H1 (cell line): Measurements from ENCODE around the gene ZNF695.

Experiments used
- EGR1 ChIP-seq: IDR thresholded peaks from 2 replicates; pipeline ENCODE4 v1.6.1; 2011; ENCODE audit warnings: low read depth, low read length, borderline replicate concordance
- EZH2 ChIP-seq: fragments of 200-600 bp; sonication (generic); IDR thresholded peaks from 2 replicates; pipeline ENCODE4 v1.7.1; 2012; ENCODE audit warnings: low read depth, mild to moderate bottlenecking, moderate library complexity, low read length, inconsistent platforms; ENCODE audit not compliant: severe bottlenecking
- PHF8 ChIP-seq: fragments of 200-600 bp; sonication (generic); conservative IDR thresholded peaks from 2 replicates; pipeline ENCODE4 v1.7.1; 2012; ENCODE audit warnings: low read depth, mild to moderate bottlenecking, inconsistent platforms, low read length, moderate library complexity
- POLR2A ChIP-seq, 2 experiments: IDR thresholded peaks; 1 replicate in 1 of 2; 2 replicates in 1 of 2; pipeline ENCODE4 v1.6.1; 2011; ENCODE audit warnings: low read depth in 2 of 2, low read length in 2 of 2, mild to moderate bottlenecking in 2 of 2; ENCODE audit errors: control extremely low read depth in 1 of 2
- POLR2AphosphoS5 ChIP-seq: IDR thresholded peaks from 2 replicates; pipeline ENCODE4 v1.6.1; 2011; ENCODE audit warnings: low read depth, low read length
- TF ChIP-seq, protein P1 (sequence below), 3 experiments: IDR thresholded peaks; 1 replicate in 2 of 3; 2 replicates in 1 of 3; pipeline versions ENCODE4 v1.5.1 to v1.6.1; 2011; ENCODE audit warnings: low read length in 3 of 3, mild to moderate bottlenecking in 3 of 3, inconsistent platforms in 2 of 3, low read depth in 1 of 3, moderate library complexity in 1 of 3; ENCODE audit not compliant: insufficient read depth in 1 of 3; ENCODE audit errors: control extremely low read depth in 1 of 3

DNA sequence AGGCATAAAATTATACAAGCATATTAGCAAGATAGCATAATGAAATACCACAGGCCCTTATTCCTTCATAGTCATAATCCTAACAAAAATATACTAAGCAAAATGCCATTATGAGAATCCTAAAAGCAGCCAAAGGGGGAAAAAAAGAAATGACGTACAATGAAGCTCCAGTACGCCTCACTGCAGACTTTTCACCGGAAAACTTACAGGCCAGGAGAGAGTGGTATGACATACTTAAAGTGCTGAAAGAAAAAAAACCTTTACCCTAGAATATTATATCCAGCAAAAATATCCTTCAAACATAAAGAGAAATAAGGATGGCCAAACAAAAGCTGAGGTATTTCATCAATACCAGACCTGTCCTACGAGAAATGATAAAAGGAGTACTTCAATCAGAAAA, 19.5 kb downstream of the ZNF695 start:
- TF ChIP-seq EZH2 = no peak
- TF ChIP-seq PHF8 = no peak
- TF ChIP-seq EGR1 = no peak
- no peak for TF ChIP-seq POLR2AphosphoS5
- TF ChIP-seq, protein P1, sequence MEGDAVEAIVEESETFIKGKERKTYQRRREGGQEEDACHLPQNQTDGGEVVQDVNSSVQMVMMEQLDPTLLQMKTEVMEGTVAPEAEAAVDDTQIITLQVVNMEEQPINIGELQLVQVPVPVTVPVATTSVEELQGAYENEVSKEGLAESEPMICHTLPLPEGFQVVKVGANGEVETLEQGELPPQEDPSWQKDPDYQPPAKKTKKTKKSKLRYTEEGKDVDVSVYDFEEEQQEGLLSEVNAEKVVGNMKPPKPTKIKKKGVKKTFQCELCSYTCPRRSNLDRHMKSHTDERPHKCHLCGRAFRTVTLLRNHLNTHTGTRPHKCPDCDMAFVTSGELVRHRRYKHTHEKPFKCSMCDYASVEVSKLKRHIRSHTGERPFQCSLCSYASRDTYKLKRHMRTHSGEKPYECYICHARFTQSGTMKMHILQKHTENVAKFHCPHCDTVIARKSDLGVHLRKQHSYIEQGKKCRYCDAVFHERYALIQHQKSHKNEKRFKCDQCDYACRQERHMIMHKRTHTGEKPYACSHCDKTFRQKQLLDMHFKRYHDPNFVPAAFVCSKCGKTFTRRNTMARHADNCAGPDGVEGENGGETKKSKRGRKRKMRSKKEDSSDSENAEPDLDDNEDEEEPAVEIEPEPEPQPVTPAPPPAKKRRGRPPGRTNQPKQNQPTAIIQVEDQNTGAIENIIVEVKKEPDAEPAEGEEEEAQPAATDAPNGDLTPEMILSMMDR (IDR thresholded peaks at IDR 0.05; ENCODE audit: control extremely low read depth in 1 of 3, insufficient read depth in 1 of 3, low read depth in 1 of 3, low read length in 3 of 3) = no peak
- no peak for TF ChIP-seq POLR2A (IDR thresholded peaks at IDR 0.05; ENCODE audit: control extremely low read depth in 1 of 2, low read depth in 2 of 2, low read length in 2 of 2)
